IMR-90 (cell line): ENCODE results near the gene HGF.

ENCODE experiments used
- CHD1 ChIP-seq: IDR thresholded peaks from 2 replicates; pipeline ENCODE4 v1.6.1; 2012; ENCODE audit warnings: low read depth, low read length, improper control_type of control experiment
- TF ChIP-seq, protein P1 (sequence below): conservative IDR thresholded peaks from 2 replicates; pipeline ENCODE4 v1.5.1; 2012; ENCODE audit warnings: mild to moderate bottlenecking, low read depth, low read length, improper control_type of control experiment

DNA sequence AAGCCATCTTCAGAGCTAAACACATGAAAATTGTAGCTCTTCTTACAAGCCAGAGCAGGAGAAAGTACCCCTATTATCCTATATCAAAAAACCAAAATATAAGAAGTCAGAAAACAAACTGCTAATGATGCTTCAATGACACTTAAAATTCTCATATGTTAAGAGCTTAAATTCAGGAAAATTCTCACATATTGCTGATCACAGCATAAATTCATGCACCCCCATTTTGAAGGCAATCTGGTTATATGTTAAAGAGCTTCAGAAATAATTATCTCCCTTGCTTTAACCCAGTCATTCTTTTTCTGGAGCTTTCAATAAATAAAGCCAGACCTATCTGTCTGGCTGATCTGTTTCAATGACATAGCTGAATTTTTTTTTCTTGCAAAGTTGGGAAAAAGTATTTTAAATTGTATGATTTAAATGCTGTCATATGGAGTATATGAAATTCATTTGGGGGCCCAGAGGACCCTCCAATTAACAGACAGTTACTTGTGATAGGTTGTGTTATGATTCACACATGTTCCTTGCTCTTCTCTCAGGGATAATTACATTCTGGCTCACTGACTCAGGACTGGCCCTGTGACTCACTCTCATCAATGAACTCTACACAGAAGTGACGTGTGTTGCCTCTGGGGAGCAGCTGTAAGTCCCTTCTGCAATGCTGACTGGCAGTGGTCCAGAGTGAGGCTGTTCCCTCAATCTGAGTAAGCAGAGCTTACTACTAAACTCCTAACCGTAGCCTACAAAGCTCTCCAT lies 85.2 kb downstream of the HGF start:
- TF ChIP-seq, protein P1, sequence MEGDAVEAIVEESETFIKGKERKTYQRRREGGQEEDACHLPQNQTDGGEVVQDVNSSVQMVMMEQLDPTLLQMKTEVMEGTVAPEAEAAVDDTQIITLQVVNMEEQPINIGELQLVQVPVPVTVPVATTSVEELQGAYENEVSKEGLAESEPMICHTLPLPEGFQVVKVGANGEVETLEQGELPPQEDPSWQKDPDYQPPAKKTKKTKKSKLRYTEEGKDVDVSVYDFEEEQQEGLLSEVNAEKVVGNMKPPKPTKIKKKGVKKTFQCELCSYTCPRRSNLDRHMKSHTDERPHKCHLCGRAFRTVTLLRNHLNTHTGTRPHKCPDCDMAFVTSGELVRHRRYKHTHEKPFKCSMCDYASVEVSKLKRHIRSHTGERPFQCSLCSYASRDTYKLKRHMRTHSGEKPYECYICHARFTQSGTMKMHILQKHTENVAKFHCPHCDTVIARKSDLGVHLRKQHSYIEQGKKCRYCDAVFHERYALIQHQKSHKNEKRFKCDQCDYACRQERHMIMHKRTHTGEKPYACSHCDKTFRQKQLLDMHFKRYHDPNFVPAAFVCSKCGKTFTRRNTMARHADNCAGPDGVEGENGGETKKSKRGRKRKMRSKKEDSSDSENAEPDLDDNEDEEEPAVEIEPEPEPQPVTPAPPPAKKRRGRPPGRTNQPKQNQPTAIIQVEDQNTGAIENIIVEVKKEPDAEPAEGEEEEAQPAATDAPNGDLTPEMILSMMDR = no peak
- no peak for TF ChIP-seq CHD1
